Stomach (tissue), 9 donors: ENCODE results near the gene COQ9. TPM values are rescaled to one million over a fixed set of nuclear protein-coding genes. Genes with fewer than 3 reads are reported as not detected.
A peak's percentile ranks its signal among the peaks of the same experiment; 100 is the strongest.
"Not testable (repeated sequence)": the region's sequence is repeated elsewhere in the genome, so short reads cannot be mapped to it uniquely, and the experiment has no call there.

ENCODE experiments used
- DNase-seq, 2 donors: peaks; one replicate each; pipeline versions ENCODE4 v3.0.0 to v3.0.0-alpha.2; 2013 to 2019
- H3K27ac ChIP-seq, 5 donors: fragments of 200-600 bp in 4 of 5; sonication (generic) in 4 of 5; one replicate each; pipeline ENCODE4 v1.5.1; 2013 to 2019; ENCODE audit warnings: mild to moderate bottlenecking in 1 of 5, moderate library complexity in 1 of 5
- H3K27me3 ChIP-seq, 3 donors: fragments of 200-600 bp; sonication (generic); one replicate each; pipeline ENCODE4 v1.5.1; 2017 to 2019; ENCODE audit warnings: mixed run types in 1 of 3
- H3K36me3 ChIP-seq, 4 donors: fragments of 200-600 bp; sonication (generic); 1 replicate in 3 of 4; 2 replicates in 1 of 4; pipeline ENCODE4 v1.5.1; 2016 to 2019
- H3K4me1 ChIP-seq, 4 donors: fragments of 200-600 bp; sonication (generic); one replicate each; pipeline ENCODE4 v1.5.1; 2016 to 2019
- H3K4me3 ChIP-seq, 4 donors: fragments of 200-600 bp; sonication (generic) in 3 of 4; one replicate each; pipeline ENCODE4 v1.5.1; 2016 to 2019; ENCODE audit warnings: mild to moderate bottlenecking in 1 of 4
- H3K9me3 ChIP-seq, 4 donors: fragments of 200-600 bp; sonication (generic); one replicate each; pipeline ENCODE4 v1.5.1; 2016 to 2019
- EP300 ChIP-seq: sonication (generic); formaldehyde crosslinking; IDR thresholded peaks from one replicate; pipeline ENCODE4 v1.6.1; 2017; ENCODE audit warnings: antibody characterized with exemption
- POLR2A ChIP-seq, 4 donors: fragments of 450-650 bp; IDR thresholded peaks; one replicate each; pipeline ENCODE4 v1.6.1; 2016; ENCODE audit warnings: antibody characterized with exemption in 4 of 4, control low read depth in 2 of 4, mild to moderate bottlenecking in 1 of 4, moderate library complexity in 1 of 4
- POLR2AphosphoS5 ChIP-seq, 3 donors: sonication (generic); formaldehyde crosslinking; IDR thresholded peaks; one replicate each; pipeline ENCODE4 v1.6.1; 2016; ENCODE audit warnings: antibody characterized with exemption in 3 of 3
- whole genome bisulfite sequencing, 5 donors: extraction: QIAGEN DNeasy Blood & Tissue Kit in 3 of 5; methylation state at CpG; one replicate each; pipeline versions ENCODE4 v1.1.5 to v1.1.7; 2013 to 2018; 5-methylcytosine and 5-hydroxymethylcytosine counted together
- intact Hi-C: fragments of 100-400 bp; cut with DNase I; formaldehyde crosslinking; loops from one replicate; pipeline ENCODE4 v1.15.1; 2023; ENCODE audit warnings: low total_unique reads
- polyA plus RNA-seq, 3 donors: library from polyadenylated mRNA; stranded (reverse); fragments of 200-250 nt; gene quantifications; one replicate each; pipeline ENCODE4 v1.2.3, GENCODE V29; 2013
- total RNA-seq, 5 donors: library from RNA; depleted of rRNA; stranded (reverse); fragments of >200 nt; gene quantifications; one replicate each; pipeline versions ENCODE4 v1.1.0 to v1.2.3, GENCODE V29; 2014 to 2016
- TF ChIP-seq, protein P1 (sequence below), 7 experiments: fragments of 450-650 bp in 4 of 7; fragments of 200-600 bp in 3 of 7; sonication (generic) in 3 of 7; IDR thresholded peaks; one replicate each; pipeline ENCODE4 v1.5.1; 2016 to 2019; ENCODE audit warnings: antibody characterized with exemption in 7 of 7, control low read depth in 2 of 7, mild to moderate bottlenecking in 1 of 7
- donor health status: healthy with polysubstance abuse.
- donor health status: Bipolar disorder and iron deficiency.
- donor health status: healthy.

The COQ9 gene
- total and polyA plus RNA-seq, 8 donors, result 40.6 to 108 (median 66.7) TPM

- intact Hi-C loops, result no loop called here
- DNase-seq, result no peak
- no peaks in the 10 kb centered on the region for H3K9me3 ChIP-seq
- no peaks in the 10 kb centered on the region for H3K27me3 ChIP-seq
- no peak overlapping the region for H3K4me3 ChIP-seq
- no peak overlapping the region for H3K27ac ChIP-seq
- no peak for TF ChIP-seq EP300
- TF ChIP-seq, protein P1, sequence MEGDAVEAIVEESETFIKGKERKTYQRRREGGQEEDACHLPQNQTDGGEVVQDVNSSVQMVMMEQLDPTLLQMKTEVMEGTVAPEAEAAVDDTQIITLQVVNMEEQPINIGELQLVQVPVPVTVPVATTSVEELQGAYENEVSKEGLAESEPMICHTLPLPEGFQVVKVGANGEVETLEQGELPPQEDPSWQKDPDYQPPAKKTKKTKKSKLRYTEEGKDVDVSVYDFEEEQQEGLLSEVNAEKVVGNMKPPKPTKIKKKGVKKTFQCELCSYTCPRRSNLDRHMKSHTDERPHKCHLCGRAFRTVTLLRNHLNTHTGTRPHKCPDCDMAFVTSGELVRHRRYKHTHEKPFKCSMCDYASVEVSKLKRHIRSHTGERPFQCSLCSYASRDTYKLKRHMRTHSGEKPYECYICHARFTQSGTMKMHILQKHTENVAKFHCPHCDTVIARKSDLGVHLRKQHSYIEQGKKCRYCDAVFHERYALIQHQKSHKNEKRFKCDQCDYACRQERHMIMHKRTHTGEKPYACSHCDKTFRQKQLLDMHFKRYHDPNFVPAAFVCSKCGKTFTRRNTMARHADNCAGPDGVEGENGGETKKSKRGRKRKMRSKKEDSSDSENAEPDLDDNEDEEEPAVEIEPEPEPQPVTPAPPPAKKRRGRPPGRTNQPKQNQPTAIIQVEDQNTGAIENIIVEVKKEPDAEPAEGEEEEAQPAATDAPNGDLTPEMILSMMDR (IDR thresholded peaks at IDR 0.05), result no peak
- TF ChIP-seq POLR2A (IDR thresholded peaks at IDR 0.05), result no peak
- TF ChIP-seq POLR2AphosphoS5 (IDR thresholded peaks at IDR 0.05), result no peak
- H3K4me1 ChIP-seq, result no peaks in the 10 kb centered on the region
- no peaks in the 10 kb centered on the region for H3K36me3 ChIP-seq
- WGBS, 5 donors, result 89 to 95% (median 92%) methylated on average over 4 of the region's 4 CpGs
These were observed 50.8 kb downstream of the COQ9 start for GRCh38 chr16:57498031-57498430.

- intact Hi-C loops, H3K27ac ChIP-seq, H3K36me3 ChIP-seq, DNase-seq, H3K9me3 ChIP-seq, H3K4me3 ChIP-seq, H3K27me3 ChIP-seq, H3K4me1 ChIP-seq: not testable (repeated sequence)
- 93 to 96% (median 95%) methylated on average over 11 of the region's 11 CpGs for WGBS, 5 donors
These were observed 52.7 kb downstream of the COQ9 start for GRCh38 chr16:57499941-57500340.

DNA sequence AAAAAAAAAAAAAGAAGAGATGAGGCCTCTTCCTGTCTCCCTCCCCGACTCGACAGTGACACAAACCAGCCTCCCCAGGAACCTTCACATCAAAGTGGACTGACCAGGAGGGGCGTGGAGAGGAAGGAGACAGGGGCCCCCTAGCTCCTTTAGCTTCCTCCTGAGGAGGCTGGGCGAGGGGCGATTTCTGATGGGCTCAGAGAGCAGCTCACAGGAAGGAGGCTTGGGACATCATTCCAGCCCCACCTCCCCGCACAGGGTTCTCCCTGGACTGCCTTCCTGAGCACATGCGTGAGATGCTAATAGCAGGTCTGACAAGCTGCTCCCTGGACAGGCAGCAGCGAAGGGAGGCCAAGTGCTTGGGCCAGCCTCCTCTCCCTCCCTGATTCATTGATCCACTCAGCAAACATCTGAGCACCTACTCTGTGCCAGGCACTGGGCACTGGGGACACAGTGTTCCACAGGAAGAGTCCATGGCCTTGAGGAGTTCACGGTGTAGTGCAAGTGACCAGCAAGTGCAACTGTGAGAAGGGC is 53.4 kb downstream of the COQ9 start:
- no peak overlapping the region for H3K4me3 ChIP-seq
- DNase-seq, result peak in 1 of 2 donors; percentile 65
- no peaks in the 10 kb centered on the region for H3K27me3 ChIP-seq
- H3K36me3 ChIP-seq, result no peaks in the 10 kb centered on the region
- TF ChIP-seq EP300 (no peak), POLR2A (IDR thresholded peaks at IDR 0.05) (no peak), POLR2AphosphoS5 (IDR thresholded peaks at IDR 0.05) (no peak)
- TF ChIP-seq, protein P1 (IDR thresholded peaks at IDR 0.05), result no peak
- no peaks in the 10 kb centered on the region for H3K9me3 ChIP-seq
- no peaks in the 10 kb centered on the region for H3K4me1 ChIP-seq
- intact Hi-C loops, result no loop called here
- H3K27ac ChIP-seq, result no peak overlapping the region
- 63 to 79% (median 72%) methylated on average over 8 to 9 of the region's 9 CpGs for WGBS, 5 donors

- intact Hi-C loops, result no loop called here
- Histone ChIP-seq H3K4me1 (no peaks in the 10 kb centered on the region), H3K4me3 (no peak overlapping the region), H3K36me3 (no peaks in the 10 kb centered on the region), H3K27ac (no peak overlapping the region), H3K9me3 (no peaks in the 10 kb centered on the region), H3K27me3 (no peaks in the 10 kb centered on the region)
- no peak for DNase-seq
- TF ChIP-seq POLR2A (IDR thresholded peaks at IDR 0.05), result no peak
- TF ChIP-seq, protein P1 (IDR thresholded peaks at IDR 0.05), result no peak
- WGBS, 5 donors, result 65 to 78% (median 75%) methylated on average over 6 to 7 of the region's 7 CpGs
These were observed 54.2 kb downstream of the COQ9 start for GRCh38 chr16:57501492-57501891.

- Histone ChIP-seq H3K27ac (no peak overlapping the region), H3K4me1 (no peaks in the 10 kb centered on the region)
- DNase-seq, result no peak
These were observed 54.9 kb downstream of the COQ9 start for GRCh38 chr16:57502048-57502775.

More at GRCh38 chr16:57502048-57502775, 54.9 kb downstream of the COQ9 start:
- Histone ChIP-seq H3K4me3 (no peak overlapping the region), H3K27me3 (peaks cover 0 to under 1% (median 0%) of the 10 kb centered on the region in 3 donors), H3K36me3 (no peaks in the 10 kb centered on the region), H3K9me3 (no peaks in the 10 kb centered on the region)
- 45 to 63% (median 52%) methylated on average over 12 of the region's 12 CpGs for WGBS, 5 donors
- TF ChIP-seq, protein P1 (IDR thresholded peaks at IDR 0.05), result no peak
- TF ChIP-seq EP300 (no peak), POLR2A (IDR thresholded peaks at IDR 0.05) (no peak), POLR2AphosphoS5 (IDR thresholded peaks at IDR 0.05) (no peak)
- intact Hi-C loops, result no loop called here
